Skeletal muscle cell (primary cell): ENCODE data around the gene ELP1.

Experiments
- DNase-seq: peaks from one replicate; pipeline ENCODE4 v3.0.0-alpha.2; 2010; ENCODE audit warnings: low read depth
- H3K4me3 ChIP-seq: 2 replicates; pipeline ENCODE4 v1.5.1; 2011; ENCODE audit warnings: low read depth, mild to moderate bottlenecking, control low read depth, low read length, moderate library complexity

ELP1 gene

GRCh38 chr9:108885643-108886348 is 48.1 kb downstream of the ELP1 start:
- no peak overlapping the region for H3K4me3 ChIP-seq
- peak; percentile 88 for DNase-seq

GRCh38 chr9:108884701-108885100 is 49.2 kb downstream of the ELP1 start:
- no peak overlapping the region for H3K4me3 ChIP-seq
- no peak for DNase-seq

- no peak overlapping the region for H3K4me3 ChIP-seq
Observed at GRCh38 chr9:108883085-108883484, 50.8 kb downstream of the ELP1 start.

GRCh38 chr9:108882052-108882888 is 51.7 kb downstream of the ELP1 start:
- no peak overlapping the region for H3K4me3 ChIP-seq
- no peak for DNase-seq

More at GRCh38 chr9:108883085-108883484, 50.8 kb downstream of the ELP1 start:
- DNase-seq: no peak

- no peak overlapping the region for H3K4me3 ChIP-seq
- DNase-seq: no peak
Observed at GRCh38 chr9:108880738-108881316, 53.1 kb downstream of the ELP1 start.

GRCh38 chr9:108877524-108877923 is 56.4 kb downstream of the ELP1 start:
- no peak for DNase-seq
- no peak overlapping the region for H3K4me3 ChIP-seq

GRCh38 chr9:108876425-108876824 is 57.5 kb downstream of the ELP1 start:
- no peak for DNase-seq
- no peak overlapping the region for H3K4me3 ChIP-seq

- H3K4me3 ChIP-seq: no peak overlapping the region
- no peak for DNase-seq
Observed at GRCh38 chr9:108874058-108874788, 59.7 kb downstream of the ELP1 start.

GRCh38 chr9:108869092-108869725 is 64.7 kb downstream of the ELP1 start:
- DNase-seq: no peak
- no peak overlapping the region for H3K4me3 ChIP-seq

GRCh38 chr9:108867829-108868228 is 66.1 kb downstream of the ELP1 start:
- H3K4me3 ChIP-seq: no peak overlapping the region
- no peak for DNase-seq

- no peak overlapping the region for H3K4me3 ChIP-seq
- no peak for DNase-seq
Observed at GRCh38 chr9:108867116-108867515, 66.8 kb downstream of the ELP1 start.

- no peak overlapping the region for H3K4me3 ChIP-seq
- no peak for DNase-seq
Observed at GRCh38 chr9:108866001-108866420, 67.9 kb downstream of the ELP1 start.

GRCh38 chr9:108865037-108865436 is 68.9 kb downstream of the ELP1 start:
- no peak for DNase-seq
- no peak overlapping the region for H3K4me3 ChIP-seq

- no peak for DNase-seq
- H3K4me3 ChIP-seq: no peak overlapping the region
Observed at GRCh38 chr9:108864446-108864845, 69.5 kb downstream of the ELP1 start.

GRCh38 chr9:108863891-108864290 is 70.0 kb downstream of the ELP1 start:
- no peak overlapping the region for H3K4me3 ChIP-seq
- DNase-seq: no peak

GRCh38 chr9:108861997-108862396 is 71.9 kb downstream of the ELP1 start, which contains the start of gene ACTL7A:
Gene ACTL7A, plus strand, starts transcription at chr9:108862266. Its CDS starts 57 bp downstream, at chr9:108862323.
- no peak for DNase-seq
- H3K4me3 ChIP-seq: no peak within 1 kb of the TSS

GRCh38 chr9:108861464-108861863 is 72.5 kb downstream of the ELP1 start:
- DNase-seq: no peak
- H3K4me3 ChIP-seq: no peak overlapping the region

GRCh38 chr9:108860764-108861163 is 73.2 kb downstream of the ELP1 start:
- no peak for DNase-seq
- no peak overlapping the region for H3K4me3 ChIP-seq

- no peak for DNase-seq
- no peak overlapping the region for H3K4me3 ChIP-seq
Observed at GRCh38 chr9:108860354-108860753, 73.6 kb downstream of the ELP1 start.
